ENCODE measurements around the gene OR2A25.

GRCh38 chr7:144049491-144049890 is 20.1 kb upstream of the OR2A25 start:
- no peak for TF ChIP-seq POLR2A (IDR thresholded peaks at IDR 0.05)
- TF ChIP-seq CTCF (IDR thresholded peaks at IDR 0.05) = no peak

All from lower leg skin (tissue), 3 donors.